Measurements from ENCODE around the gene AIDA.

The AIDA gene

GRCh38 chr1:222652676-222653075 is 59.6 kb downstream of the AIDA start:
- no peak overlapping the region for H3K27ac ChIP-seq
- CTCF ChIA-PET: interaction anchor here (0.8 kb wide), 1 partner anchor 19 kb away, joined by 3 read pairs; no protein-coding TSS in a partner anchor
- TF ChIP-seq CTCF (conservative IDR thresholded peaks at IDR 0.05; ENCODE audit: low read depth): no peak
- POLR2A ChIA-PET (ENCODE audit: low non-redundant PET): no interaction called here
- no peak for DNase-seq (ENCODE audit: low spot score)

- H3K27ac ChIP-seq: peak overlapping the region; percentile 81
- TF ChIP-seq CTCF (conservative IDR thresholded peaks at IDR 0.05; ENCODE audit: low read depth): no peak
- ChIA-PET CTCF (interaction anchor here (0.5 to 1.2 kb wide), 4 partner anchors 10 to 477 kb away, joined by 3 to 4 read pairs (median 3); no protein-coding TSS in a partner anchor), POLR2A (ENCODE audit: low non-redundant PET) (interaction anchor here (0.9 kb wide), 1 partner anchor 18 kb away, joined by 3 read pairs; no protein-coding TSS in a partner anchor)
- peak; percentile 4 for DNase-seq (ENCODE audit: low spot score)
These were observed 67.7 kb downstream of the AIDA start for GRCh38 chr1:222644636-222644980.

GRCh38 chr1:222643938-222644635 is 68.2 kb downstream of the AIDA start:
- CTCF ChIA-PET: interaction anchor here (0.5 to 1.2 kb wide), 4 partner anchors 10 to 477 kb away, joined by 3 to 4 read pairs (median 3); no protein-coding TSS in a partner anchor
- POLR2A ChIA-PET (ENCODE audit: low non-redundant PET): interaction anchor here (0.9 kb wide), 1 partner anchor 18 kb away, joined by 3 read pairs; no protein-coding TSS in a partner anchor
- peak; percentile 94 for DNase-seq (ENCODE audit: low spot score)
- peak overlapping the region; percentile 81 for H3K27ac ChIP-seq
- TF ChIP-seq CTCF (conservative IDR thresholded peaks at IDR 0.05; ENCODE audit: low read depth): no peak

GRCh38 chr1:222643606-222643937 is 68.7 kb downstream of the AIDA start:
- POLR2A ChIA-PET (ENCODE audit: low non-redundant PET): interaction anchor here (0.6 kb wide), 1 partner anchor 98 kb away, joined by 5 read pairs; no protein-coding TSS in a partner anchor
- TF ChIP-seq CTCF (conservative IDR thresholded peaks at IDR 0.05; ENCODE audit: low read depth): no peak
- DNase-seq (ENCODE audit: low spot score): no peak
- CTCF ChIA-PET: interaction anchor here (1.2 kb wide), 1 partner anchor 9 kb away, joined by 3 read pairs; no protein-coding TSS in a partner anchor
- H3K27ac ChIP-seq: peak overlapping the region; percentile 81

GRCh38 chr1:222642468-222642867 is 69.8 kb downstream of the AIDA start:
- H3K27ac ChIP-seq: no peak overlapping the region
- DNase-seq (ENCODE audit: low spot score): no peak
- ChIA-PET POLR2A (ENCODE audit: low non-redundant PET) (no interaction called here), CTCF (interaction anchor here (0.6 to 0.7 kb wide), 2 partner anchors 9 to 439 kb away, joined by 3 read pairs; no protein-coding TSS in a partner anchor)
- TF ChIP-seq CTCF (conservative IDR thresholded peaks at IDR 0.05; ENCODE audit: low read depth): no peak

- DNase-seq (ENCODE audit: low spot score): no peak
- H3K27ac ChIP-seq: no peak overlapping the region
- ChIA-PET POLR2A (ENCODE audit: low non-redundant PET) (no interaction called here), CTCF (interaction anchor here (0.5 to 1.9 kb wide), 3 partner anchors 16 to 815 kb away, joined by 3 to 6 read pairs (median 3); no protein-coding TSS in a partner anchor)
- no peak for TF ChIP-seq CTCF (conservative IDR thresholded peaks at IDR 0.05; ENCODE audit: low read depth)
These were observed 70.9 kb downstream of the AIDA start for GRCh38 chr1:222641269-222641948.

All from RWPE1 (cell line).